HG02798 (cell line): ENCODE measurements around the gene SPATA13.
"Not testable (repeated sequence)": the region's sequence is repeated elsewhere in the genome, so short reads cannot be mapped to it uniquely, and the experiment has no call there.

ENCODE experiments used
- ATAC-seq: cut with Tn5 transposase; IDR thresholded peaks from one replicate; pipeline ENCODE4 v1.9.1; 2021; ENCODE audit warnings: mild to moderate bottlenecking; ENCODE audit not compliant: unreplicated experiment, poor library complexity

The SPATA13 gene

GRCh38 chr13:24192057-24192810 lies 31.7 kb downstream of the SPATA13 start:
- ATAC-seq, result no peak

- ATAC-seq, result no peak
Observed at GRCh38 chr13:24192811-24193162, 32.3 kb downstream of the SPATA13 start.

- no peak for ATAC-seq
Observed at GRCh38 chr13:24194447-24194846, 33.9 kb downstream of the SPATA13 start.

- ATAC-seq, result no peak
Observed at GRCh38 chr13:24195626-24196025, 35.1 kb downstream of the SPATA13 start.

- no peak for ATAC-seq
Observed at GRCh38 chr13:24196593-24197197, 36.2 kb downstream of the SPATA13 start.

GRCh38 chr13:24199016-24199415 lies 38.5 kb downstream of the SPATA13 start:
- ATAC-seq, result no peak

- ATAC-seq, result no peak
Observed at GRCh38 chr13:24202215-24202614, 41.7 kb downstream of the SPATA13 start.

- no peak for ATAC-seq
Observed at GRCh38 chr13:24203273-24203672, 42.8 kb downstream of the SPATA13 start.

- ATAC-seq, result no peak
Observed at GRCh38 chr13:24203811-24204210, 43.3 kb downstream of the SPATA13 start.

- ATAC-seq, result not testable (repeated sequence)
Observed at GRCh38 chr13:24205076-24205475, 44.6 kb downstream of the SPATA13 start.

GRCh38 chr13:24207841-24208667 lies 47.5 kb downstream of the SPATA13 start:
- no peak for ATAC-seq

- no peak for ATAC-seq
Observed at GRCh38 chr13:24209138-24209537, 48.6 kb downstream of the SPATA13 start.

- no peak for ATAC-seq
Observed at GRCh38 chr13:24212254-24212653, 51.7 kb downstream of the SPATA13 start.

- no peak for ATAC-seq
Observed at GRCh38 chr13:24212674-24213073, 52.2 kb downstream of the SPATA13 start.

GRCh38 chr13:24213932-24214331 lies 53.4 kb downstream of the SPATA13 start:
- ATAC-seq, result no peak

- ATAC-seq, result peak; percentile 57
Observed at GRCh38 chr13:24214528-24214927, 54.0 kb downstream of the SPATA13 start.

- ATAC-seq, result peak; percentile 39
Observed at GRCh38 chr13:24215126-24215525, 54.6 kb downstream of the SPATA13 start.

GRCh38 chr13:24215732-24216131 lies 55.2 kb downstream of the SPATA13 start:
- ATAC-seq, result no peak

GRCh38 chr13:24216176-24216575 lies 55.7 kb downstream of the SPATA13 start:
- ATAC-seq, result no peak

GRCh38 chr13:24216779-24217178 lies 56.3 kb downstream of the SPATA13 start:
- not testable (repeated sequence) for ATAC-seq

- peak; percentile 38 for ATAC-seq
Observed at GRCh38 chr13:24217601-24218281, 57.2 kb downstream of the SPATA13 start.
